GM19193 (cell line): ENCODE data around the gene GAPVD1.

Experiments
- POLR2A ChIP-seq: IDR thresholded peaks from 4 replicates; pipeline ENCODE4 v1.6.1; 2011; ENCODE audit not compliant: insufficient read depth, insufficient read length; ENCODE audit errors: extremely low read depth

The GAPVD1 gene

DNA sequence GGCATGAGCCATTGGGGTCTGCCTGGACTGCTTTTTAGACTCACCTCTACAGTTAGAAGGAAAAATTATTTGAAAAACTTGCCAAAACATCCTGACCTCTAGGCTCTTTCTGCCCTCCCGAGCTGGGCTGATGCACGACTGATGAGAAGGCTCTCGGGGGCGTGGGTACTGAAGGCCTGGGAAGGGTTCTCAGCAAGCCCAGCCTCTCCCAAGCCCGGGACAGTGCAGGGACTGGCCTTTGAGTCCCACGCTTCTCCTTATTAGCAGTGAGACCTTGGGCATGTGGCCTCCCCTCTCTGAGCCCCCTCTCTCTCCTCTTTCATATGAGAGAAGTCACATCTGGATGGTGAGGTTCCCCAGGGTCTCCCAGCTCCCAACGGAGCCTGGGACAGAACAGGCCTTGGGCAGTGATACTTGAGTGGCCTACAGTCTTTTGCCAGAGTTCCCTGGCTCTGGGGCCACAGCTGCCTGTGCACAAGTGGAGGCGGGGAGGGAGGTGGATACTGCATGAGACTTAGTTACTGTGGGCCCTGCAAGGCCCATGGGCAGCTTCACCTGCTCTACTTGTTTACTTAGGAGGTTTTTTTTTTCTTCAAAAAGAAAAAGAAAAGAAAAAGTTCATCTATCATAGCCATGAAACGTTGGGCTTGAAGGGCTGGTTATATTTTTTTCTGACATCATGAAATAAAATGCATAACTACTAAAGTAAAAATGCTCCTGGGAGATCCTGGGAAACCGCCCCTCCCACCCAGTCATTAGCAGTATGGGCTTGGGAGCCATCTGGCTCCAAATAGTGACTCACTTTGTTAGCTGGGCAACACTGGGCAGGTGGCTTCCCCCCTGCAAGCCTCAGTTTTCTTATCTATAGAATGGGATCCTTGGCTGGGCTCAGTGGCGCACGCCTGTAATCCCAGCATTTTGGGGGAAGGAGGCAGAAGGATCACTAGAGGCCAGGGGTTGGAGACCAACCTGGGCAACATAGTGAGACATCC lies 139.4 kb downstream of the GAPVD1 start:
- no peak for TF ChIP-seq POLR2A

- no peak for TF ChIP-seq POLR2A
Measured at GRCh38 chr9:125404733-125405132, 143.1 kb downstream of the GAPVD1 start.

DNA sequence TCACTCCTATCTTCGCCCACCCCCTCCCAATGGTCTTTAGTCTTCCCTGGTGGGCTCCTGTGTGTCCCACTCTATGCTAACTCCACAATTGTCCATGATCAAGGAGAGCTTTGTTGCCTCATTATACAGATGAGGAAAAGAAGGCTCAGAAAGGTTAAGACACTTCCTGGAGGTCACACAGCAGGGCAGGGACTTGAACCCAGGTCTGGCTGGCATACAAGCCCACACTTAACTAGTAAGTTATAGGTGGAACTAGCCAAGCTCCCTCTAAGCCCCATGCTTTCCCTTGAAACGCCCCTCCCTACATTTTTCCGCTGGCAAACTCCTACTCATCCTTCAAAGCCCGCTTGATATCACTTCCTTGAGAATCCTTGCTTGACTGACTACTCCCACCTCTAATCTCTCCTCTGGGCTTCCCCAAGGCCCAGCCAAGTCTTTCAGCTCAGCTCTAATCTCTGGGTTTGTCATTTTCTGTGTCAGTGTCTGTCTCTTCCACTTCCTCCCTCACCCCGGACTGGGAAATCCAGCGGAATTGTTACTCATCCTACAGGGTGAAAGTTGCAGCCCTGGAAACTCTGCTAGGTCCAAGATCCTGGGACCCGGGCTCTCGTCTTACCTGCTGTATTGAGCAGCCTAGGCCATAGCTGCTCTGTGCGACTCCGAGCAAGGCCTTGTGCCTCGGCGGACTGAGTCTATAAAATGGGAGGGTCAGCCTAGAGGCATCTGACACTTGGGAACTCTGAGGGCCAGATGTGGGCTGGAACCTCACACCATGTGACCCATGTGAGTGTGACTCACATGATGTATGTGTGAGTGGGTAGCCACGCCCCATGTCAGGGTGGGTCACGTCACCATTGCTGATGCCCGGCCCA lies 144.5 kb downstream of the GAPVD1 start:
- TF ChIP-seq POLR2A: no peak

- no peak for TF ChIP-seq POLR2A
Measured at GRCh38 chr9:125406810-125407087, 145.1 kb downstream of the GAPVD1 start.

DNA sequence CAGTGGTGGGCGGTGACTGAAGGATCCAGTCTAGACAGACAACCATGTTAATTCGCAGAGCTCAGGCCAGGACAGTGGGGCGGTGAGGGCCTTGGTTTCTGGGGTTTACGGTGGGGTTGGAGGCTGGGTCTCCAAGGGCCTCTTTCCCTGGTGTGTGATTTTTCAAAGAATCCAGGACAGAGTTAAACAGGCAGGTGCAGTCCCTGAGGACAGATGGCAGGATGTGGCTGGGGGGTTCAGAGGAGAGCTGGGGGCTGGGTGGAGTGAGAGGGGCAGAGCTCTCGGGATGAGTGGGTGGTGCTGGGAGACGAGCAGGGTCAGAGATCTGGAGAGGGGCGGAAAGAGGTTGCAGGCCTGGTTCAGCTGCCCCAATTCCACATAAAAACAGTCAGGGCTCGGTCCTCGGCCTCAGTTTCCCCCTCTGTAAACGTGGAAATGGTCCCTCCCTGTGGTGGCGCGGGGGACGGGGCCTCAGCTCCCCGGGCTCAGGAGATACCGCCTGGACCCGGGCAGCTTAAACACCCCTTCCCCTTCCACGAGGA lies 145.9 kb downstream of the GAPVD1 start:
- no peak for TF ChIP-seq POLR2A

DNA sequence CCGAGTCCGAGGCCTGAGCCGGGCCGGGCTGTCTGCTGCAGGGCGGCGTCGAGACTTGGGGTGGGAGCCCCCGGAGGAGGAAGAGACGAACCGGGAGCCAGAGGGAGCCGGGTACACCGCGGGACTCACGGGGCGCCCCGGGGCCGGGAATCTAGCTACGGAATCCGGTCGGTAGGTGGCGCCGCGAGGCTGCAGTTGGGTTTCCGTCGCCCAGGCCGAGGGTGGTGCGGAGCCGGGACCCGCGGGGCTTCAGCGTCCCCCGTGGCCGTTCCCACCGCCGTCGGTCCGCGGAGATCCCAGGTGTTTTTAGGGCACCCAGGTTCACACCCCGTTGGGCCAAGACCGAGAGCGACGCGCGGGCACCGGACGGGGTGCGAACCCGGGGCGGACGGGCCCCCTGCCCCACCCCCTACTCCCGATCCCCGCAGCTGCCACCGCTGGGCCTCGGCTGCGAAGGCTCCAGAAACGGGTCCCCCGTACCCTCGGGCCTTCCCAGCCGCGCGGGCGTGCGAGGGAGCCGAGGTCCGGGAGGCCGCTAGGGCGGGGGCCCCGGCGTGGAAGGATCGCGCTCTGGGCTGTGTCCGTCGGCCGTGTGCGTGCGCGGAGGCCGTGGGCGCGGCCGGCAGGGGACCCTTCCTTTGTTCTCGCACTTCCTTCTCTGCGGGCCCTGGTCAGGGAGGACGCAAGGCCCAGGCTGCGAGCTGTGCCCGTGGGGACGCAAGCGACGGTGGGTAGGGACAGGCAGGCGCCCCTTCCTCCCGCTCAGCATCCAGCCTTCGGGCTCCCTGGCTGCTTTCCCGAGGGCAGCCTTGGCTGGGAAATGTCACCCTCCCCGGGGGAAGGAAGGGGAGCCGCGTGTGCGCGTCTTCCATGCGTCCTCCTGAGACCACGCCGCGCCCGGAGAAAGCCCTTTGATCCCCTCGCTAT lies 146.6 kb downstream of the GAPVD1 start:
- TF ChIP-seq POLR2A: no peak

DNA sequence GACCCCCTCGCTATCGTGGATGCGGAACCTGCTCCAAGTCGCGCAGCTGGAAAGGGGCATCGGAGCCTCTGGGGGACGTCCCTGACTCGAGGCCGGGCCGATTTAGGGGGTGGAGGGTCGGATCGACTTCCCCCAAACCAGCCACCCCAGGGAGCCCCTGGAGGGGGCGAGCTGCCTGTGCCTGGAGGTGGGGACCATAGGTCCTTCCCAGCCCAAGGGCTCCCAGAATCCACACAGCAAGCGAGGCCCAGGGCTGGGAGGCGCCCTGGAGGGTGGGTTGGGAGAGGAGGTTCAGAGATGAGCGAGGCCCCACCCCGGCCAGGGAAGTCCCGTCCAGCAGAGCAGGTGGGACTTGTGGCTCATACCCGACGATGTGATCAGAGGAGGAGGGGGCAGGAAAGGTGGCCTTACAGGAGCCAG lies 147.6 kb downstream of the GAPVD1 start:
- no peak for TF ChIP-seq POLR2A

DNA sequence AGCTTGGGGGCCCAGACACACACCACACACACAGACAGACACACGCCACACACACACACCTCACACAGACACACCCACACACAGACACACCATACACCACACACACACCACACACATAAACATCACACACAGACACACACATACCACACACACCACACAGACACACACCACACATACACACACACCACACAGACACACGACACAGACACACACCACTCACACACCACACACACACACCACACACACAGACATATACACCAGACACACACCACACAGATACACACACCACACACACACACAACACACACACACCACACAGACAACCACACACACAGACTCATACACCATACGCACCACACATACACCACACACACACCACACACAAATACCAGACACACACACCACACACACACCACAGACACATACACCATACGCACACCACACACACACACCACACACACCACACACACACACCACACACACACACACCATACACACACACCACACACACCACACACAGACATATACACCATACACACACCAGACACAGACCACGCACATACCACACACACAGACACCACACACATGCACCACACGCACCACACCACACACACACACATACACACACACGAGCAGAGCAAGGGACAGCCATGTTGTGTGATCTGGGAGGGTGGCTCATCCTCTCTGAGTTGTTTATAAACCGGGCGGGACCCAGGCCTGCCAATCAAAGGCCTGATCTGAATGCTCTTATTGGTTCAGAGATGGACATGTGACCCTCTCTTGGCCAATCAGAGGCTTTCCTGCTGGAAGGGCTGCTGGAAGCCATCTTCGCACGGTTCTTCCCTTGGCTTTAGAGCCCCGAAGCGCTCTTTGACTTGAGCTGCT lies 148.3 kb downstream of the GAPVD1 start:
- TF ChIP-seq POLR2A: no peak

DNA sequence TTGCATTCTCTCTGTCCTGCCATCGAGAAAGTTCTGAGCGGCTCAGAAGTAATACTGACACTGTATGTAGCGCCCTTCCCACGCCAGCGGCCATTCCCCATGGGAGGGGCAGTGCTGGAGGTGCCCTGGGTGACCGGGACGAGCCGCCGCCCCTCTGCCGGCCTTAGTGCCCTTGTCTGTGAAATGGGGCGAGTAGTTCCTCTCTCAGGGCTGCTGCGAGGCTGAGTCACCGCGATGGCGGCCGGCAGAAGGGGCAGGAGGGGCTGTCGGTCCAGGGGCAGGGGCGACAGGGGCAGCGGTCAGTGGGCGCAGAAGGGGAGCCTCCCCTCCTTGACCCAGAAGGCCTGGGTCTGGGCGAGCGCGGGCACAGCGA lies 148.9 kb downstream of the GAPVD1 start:
- no peak for TF ChIP-seq POLR2A

DNA sequence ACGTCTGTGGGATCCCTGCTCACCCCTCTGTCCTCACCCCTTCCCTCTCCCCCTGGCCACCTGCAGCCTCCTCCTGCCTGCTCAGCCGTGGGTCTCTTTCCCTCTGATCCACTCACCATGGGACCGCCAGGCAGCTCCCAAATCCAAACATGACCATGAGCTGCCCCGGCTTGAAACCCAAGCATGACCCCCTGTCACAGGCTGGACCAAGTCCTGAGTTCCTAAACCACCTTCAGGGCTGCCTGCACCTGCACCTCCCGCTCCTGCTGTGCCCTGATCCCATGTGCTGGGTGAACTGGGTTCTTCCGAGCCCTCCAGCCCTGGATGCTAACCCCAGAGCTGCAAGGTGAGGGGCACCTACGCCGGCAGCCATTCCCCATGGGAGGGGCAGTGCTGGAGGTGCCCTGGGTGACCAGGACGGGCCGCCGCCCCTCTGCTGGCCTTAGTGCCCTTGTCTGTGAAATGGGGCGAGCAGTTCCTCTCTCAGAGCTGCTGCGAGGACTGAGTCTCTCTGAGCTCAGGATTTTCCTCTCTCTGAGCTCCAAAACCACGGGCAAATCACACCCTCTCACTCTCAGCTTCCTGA lies 149.6 kb downstream of the GAPVD1 start:
- TF ChIP-seq POLR2A: no peak

DNA sequence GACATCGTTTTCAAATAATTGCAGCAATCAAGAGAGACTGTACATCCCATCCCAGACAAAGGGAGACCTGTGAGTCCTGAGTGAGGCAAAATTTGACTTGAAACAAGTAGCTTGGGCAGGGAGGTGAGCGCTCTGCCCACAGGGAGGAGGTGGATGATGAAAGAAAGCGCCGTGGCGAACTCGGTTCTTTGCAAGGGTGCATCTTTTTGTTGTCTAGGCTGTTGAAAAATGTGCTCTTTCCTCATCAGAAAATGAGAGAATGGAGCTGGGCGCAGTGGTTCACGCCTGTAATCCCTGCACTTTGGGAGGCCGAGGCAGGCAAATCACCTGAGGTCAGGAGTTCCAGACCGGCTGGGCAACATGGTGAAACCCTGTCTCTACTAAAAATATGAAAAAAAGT lies 150.5 kb downstream of the GAPVD1 start:
- TF ChIP-seq POLR2A: no peak

DNA sequence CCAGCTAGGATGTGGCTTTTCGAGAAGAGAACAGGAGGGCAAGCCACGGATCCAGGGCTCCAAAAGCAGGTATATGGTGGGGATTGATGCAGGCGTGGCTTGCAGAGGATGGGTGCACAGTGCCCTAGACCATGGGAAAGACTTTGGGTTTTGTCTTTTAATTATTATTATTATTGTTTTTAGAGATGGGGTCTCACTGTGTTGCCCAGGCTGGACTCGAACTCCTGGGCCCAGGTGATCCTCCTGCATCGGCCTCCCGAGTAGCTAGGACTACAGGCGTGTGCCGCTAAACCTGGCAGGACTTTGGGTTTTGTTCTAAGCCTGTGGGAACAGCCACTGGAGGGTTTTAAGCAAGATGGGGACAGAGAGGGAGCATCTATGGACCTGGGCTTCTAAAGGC lies 152.0 kb downstream of the GAPVD1 start:
- no peak for TF ChIP-seq POLR2A

DNA sequence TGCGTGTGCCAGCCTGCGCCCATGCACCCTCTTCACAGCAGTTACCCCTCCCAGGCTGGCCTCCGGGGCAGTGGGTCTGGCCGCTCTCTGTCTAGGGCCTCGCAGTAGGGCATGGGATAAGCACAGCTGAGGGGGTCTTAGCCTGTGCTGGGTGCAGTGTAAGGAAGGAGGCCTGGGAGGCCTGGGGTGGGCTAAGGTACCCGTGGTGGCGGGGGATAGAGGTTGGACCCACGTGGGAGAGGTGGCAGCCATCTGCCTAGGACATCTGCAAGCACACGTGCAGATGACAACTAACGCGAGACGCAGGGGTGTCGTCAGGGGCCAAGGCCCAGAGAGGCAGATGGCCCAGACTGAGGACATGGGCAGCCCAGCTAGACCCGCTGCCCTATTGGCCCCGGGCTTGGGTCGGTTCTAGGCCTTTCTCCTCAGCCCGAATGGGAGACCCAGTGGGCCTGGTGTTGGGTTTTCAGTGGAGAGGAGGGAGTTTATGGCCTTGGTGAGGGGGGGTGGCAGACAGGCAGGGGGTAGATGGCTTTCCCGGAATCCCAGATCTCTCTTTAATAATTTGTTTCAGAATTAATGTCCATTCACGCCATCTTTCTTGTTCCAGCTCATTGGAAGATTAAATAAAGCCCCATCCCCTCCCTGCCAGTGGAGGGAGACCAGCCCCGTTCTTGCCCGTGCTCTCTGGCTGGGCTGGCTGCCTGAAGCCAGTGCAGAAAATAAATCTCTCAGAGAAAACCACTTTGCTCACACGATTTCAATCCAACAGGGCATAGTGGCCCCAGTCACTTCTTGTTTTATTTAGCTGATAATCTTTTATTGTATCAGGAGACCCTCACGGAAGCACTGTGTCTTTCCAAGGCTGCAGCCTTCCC lies 154.2 kb downstream of the GAPVD1 start:
- no peak for TF ChIP-seq POLR2A

- no peak for TF ChIP-seq POLR2A
Measured at GRCh38 chr9:125416517-125416916, 154.9 kb downstream of the GAPVD1 start.
